Fibroblast of the aortic adventitia (primary cell): ENCODE results near the gene SPI1. TPM values are rescaled to one million over a fixed set of nuclear protein-coding genes. Genes with fewer than 3 reads are reported as not detected.

Source experiments
- DNase-seq: peaks from one replicate; pipeline ENCODE4 v3.0.0-alpha.2; 2010; ENCODE audit warnings: low read depth
- H3K4me3 ChIP-seq: 2 replicates; pipeline ENCODE4 v1.5.1; 2011; ENCODE audit warnings: low read depth, mild to moderate bottlenecking, control low read depth, low read length, moderate library complexity
- CTCF ChIP-seq: IDR thresholded peaks from 2 replicates; pipeline ENCODE4 v1.5.1; 2011; ENCODE audit warnings: mild to moderate bottlenecking, low read length, control low read depth, inconsistent platforms; ENCODE audit not compliant: insufficient read depth
- total RNA-seq: library from RNA; depleted of rRNA; stranded (reverse); fragments of >200 nt; gene quantifications from 2 replicates; pipeline ENCODE4 v1.2.3, GENCODE V29; 2012; ENCODE audit warnings: low replicate concordance

SPI1 gene
- total RNA-seq, 1 donor, result not detected

GRCh38 chr11:47392546-47393162 lies 14.3 kb upstream of the SPI1 start:
- no peak for DNase-seq
- TF ChIP-seq CTCF, result no peak
- H3K4me3 ChIP-seq, result no peak overlapping the region

- DNase-seq, result no peak
- H3K4me3 ChIP-seq, result no peak overlapping the region
- no peak for TF ChIP-seq CTCF
These were observed 13.5 kb upstream of the SPI1 start for GRCh38 chr11:47391711-47392432.

- no peak overlapping the region for H3K4me3 ChIP-seq
- DNase-seq, result no peak
- no peak for TF ChIP-seq CTCF
These were observed 12.8 kb upstream of the SPI1 start for GRCh38 chr11:47391077-47391583.

- no peak for DNase-seq
- no peak for TF ChIP-seq CTCF
- H3K4me3 ChIP-seq, result no peak overlapping the region
These were observed 12.0 kb upstream of the SPI1 start for GRCh38 chr11:47390422-47390760.

- no peak for DNase-seq
- no peak overlapping the region for H3K4me3 ChIP-seq
- TF ChIP-seq CTCF, result no peak
These were observed 11.5 kb upstream of the SPI1 start for GRCh38 chr11:47389577-47390421.

GRCh38 chr11:47388697-47389576 lies 10.6 kb upstream of the SPI1 start:
- no peak for DNase-seq
- TF ChIP-seq CTCF, result no peak
- no peak overlapping the region for H3K4me3 ChIP-seq
